ENCODE measurements around the gene CLHC1.

DNA sequence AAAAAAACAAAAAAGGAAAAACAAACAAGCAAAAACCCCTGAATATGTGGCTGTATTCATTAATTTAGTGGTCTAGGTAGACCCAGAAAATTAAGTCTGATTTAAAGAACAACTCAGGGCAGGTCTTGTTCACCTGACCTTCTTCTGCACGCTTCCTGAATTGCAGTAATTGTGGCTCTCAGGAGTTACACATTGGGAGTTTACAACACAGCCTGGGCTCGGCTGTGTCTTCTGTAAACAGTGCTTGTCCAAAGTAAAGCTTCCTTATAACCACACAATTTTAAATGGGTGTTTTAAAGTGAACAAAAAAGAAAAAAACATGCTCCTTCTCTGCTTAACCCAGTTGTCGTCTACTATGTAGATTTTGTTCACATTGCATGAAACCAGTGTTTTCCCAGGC, 45.2 kb upstream of the CLHC1 start:
- TF ChIP-seq POLR2A (IDR thresholded peaks at IDR 0.05; ENCODE audit: low read depth, low read length) (no peak), POLR2AphosphoS5 (IDR thresholded peaks at IDR 0.05; ENCODE audit: low read depth, low read length) (no peak), POU2F2 (IDR thresholded peaks at IDR 0.05; ENCODE audit: low read depth, low read length) (no peak)

Measured in GM12891 (cell line).